Activated CD4-positive, alpha-beta T cell treated with anti-CD3 and anti-CD28 coated beads, Interleukin-2, amount 10 ng/mL, durations not matched to agents 7 days and 5 days (primary cell): ENCODE results near the gene ARHGAP32. TPM values are rescaled to one million over a fixed set of nuclear protein-coding genes. Genes with fewer than 3 reads are reported as not detected.

ENCODE experiments used
- CTCF ChIA-PET: fragments of 350-600 bp; sonication (Branson Sonifier 250); formaldehyde crosslinking; loops from one replicate; lab custom pipeline; 2021; ENCODE audit warnings: antibody characterized with exemption; lab: Charles Lee
- POLR2A ChIA-PET: fragments of 350-600 bp; sonication (Branson Sonifier 250); formaldehyde crosslinking; loops from one replicate; lab custom pipeline; 2021; ENCODE audit warnings: antibody characterized with exemption; lab: Charles Lee
- DNase-seq: peaks from one replicate; pipeline ENCODE4 v3.0.0-alpha.2; 2020
- H3K27ac Mint-ChIP-seq: one replicate; pipeline ENCODE4 v1.8.0; 2021; ENCODE audit warnings: mild to moderate bottlenecking, moderate library complexity, mixed read lengths
- H3K27me3 Mint-ChIP-seq: one replicate; pipeline ENCODE4 v1.8.0; 2021; ENCODE audit warnings: mixed read lengths
- H3K36me3 Mint-ChIP-seq: one replicate; pipeline ENCODE4 v1.8.0; 2021; ENCODE audit warnings: low read depth, mixed read lengths
- H3K4me1 Mint-ChIP-seq: one replicate; pipeline ENCODE4 v1.8.0; 2021; ENCODE audit warnings: mixed read lengths
- H3K4me3 Mint-ChIP-seq: one replicate; pipeline ENCODE4 v1.8.0; 2021; ENCODE audit warnings: mild to moderate bottlenecking, moderate library complexity, mixed read lengths
- H3K9me3 Mint-ChIP-seq: one replicate; pipeline ENCODE4 v1.8.0; 2021; ENCODE audit warnings: mixed read lengths
- total RNA-seq, 2 experiments: library from RNA; stranded (reverse); gene quantifications; one replicate each; pipeline ENCODE4 v1.2.3, GENCODE V29; 2021

ARHGAP32 gene
- total RNA-seq, 2 experiments from 2014 or later: 4.8 to 5.1 TPM

DNA sequence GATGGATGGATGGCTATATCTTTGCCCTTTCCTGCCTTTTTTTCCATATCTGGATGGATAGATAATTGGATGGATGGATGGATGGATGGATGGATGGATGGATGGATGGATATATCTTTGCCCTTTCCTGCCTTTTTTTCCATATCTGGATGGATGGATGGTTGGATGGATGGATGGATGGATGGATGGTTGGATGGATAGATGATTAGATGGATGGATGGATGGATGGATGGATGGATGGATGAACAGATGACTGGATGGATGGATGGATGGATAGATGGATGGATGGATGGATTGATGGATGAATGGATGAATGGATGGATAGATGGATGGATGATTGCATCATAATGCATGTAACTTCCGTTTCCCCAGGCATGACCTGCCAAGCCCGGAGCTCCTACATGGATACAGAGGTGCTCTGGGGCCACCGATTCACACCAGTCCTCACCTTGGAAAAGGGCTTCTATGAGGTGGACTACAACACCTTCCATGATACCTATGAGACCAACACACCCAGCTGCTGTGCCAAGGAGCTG lies 276.0 kb downstream of the ARHGAP32 start:
- no peak for DNase-seq
- H3K27ac Mint-ChIP-seq: no peak overlapping the region
- no peaks in the 10 kb centered on the region for H3K9me3 Mint-ChIP-seq
- H3K27me3 Mint-ChIP-seq: no peaks in the 10 kb centered on the region
- ChIA-PET POLR2A (no interaction called here), CTCF (no interaction called here)
- H3K36me3 Mint-ChIP-seq: no peaks in the 10 kb centered on the region
- H3K4me1 Mint-ChIP-seq: peaks cover 3% of the 10 kb centered on the region
- H3K4me3 Mint-ChIP-seq: no peak overlapping the region

DNA sequence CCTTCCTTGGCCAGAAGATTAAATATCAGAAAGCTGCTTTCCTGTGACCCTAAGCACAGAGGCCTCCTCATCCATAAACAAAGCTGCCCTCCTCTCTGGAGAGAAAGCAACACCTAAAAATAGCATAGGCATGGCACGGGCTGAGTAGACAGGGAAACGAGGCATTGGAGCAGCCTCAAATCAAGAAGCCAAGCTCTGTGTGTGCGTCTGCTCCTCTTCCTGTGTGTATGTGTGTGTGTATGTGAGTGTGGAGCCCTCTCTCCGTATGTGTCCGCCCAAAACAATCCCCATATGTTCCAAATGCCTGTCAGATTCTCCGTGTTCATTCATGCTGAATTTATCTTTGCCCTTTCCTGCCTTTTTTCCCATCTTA lies 277.0 kb downstream of the ARHGAP32 start:
- Mint-ChIP-seq H3K27ac (no peak overlapping the region), H3K4me1 (peaks cover 3% of the 10 kb centered on the region), H3K9me3 (no peaks in the 10 kb centered on the region), H3K27me3 (no peaks in the 10 kb centered on the region), H3K4me3 (no peak overlapping the region), H3K36me3 (no peaks in the 10 kb centered on the region)
- POLR2A ChIA-PET: no interaction called here
- CTCF ChIA-PET: no interaction called here
- DNase-seq: no peak

Other genes starting within 250 kb of the ARHGAP32 start
- not detected for gene TP53AIP1, start 249.5 kb downstream of the ARHGAP32 start, total RNA-seq
- gene BARX2, start 183.5 kb upstream of the ARHGAP32 start, total RNA-seq: not detected